Stimulated activated CD4-positive, alpha-beta T cell treated with anti-CD3 and anti-CD28 coated beads, Interleukin-4, amount 100 ng/mL, for 4 hours (primary cell): ENCODE data around the gene DROSHA.

Source experiments
- DNase-seq, 2 experiments: peaks; one replicate each; pipeline ENCODE4 v3.0.0-alpha.2; 2020

The DROSHA gene

GRCh38 chr5:31516802-31517201 is 15.1 kb downstream of the DROSHA start:
- DNase-seq = no peak

GRCh38 chr5:31511305-31511704 is 20.6 kb downstream of the DROSHA start:
- no peak for DNase-seq

GRCh38 chr5:31504529-31504928 is 27.4 kb downstream of the DROSHA start:
- no peak for DNase-seq

- no peak for DNase-seq
Measured at GRCh38 chr5:31502506-31502905, 29.4 kb downstream of the DROSHA start.

GRCh38 chr5:31500256-31500655 is 31.6 kb downstream of the DROSHA start:
- DNase-seq = no peak

DNA sequence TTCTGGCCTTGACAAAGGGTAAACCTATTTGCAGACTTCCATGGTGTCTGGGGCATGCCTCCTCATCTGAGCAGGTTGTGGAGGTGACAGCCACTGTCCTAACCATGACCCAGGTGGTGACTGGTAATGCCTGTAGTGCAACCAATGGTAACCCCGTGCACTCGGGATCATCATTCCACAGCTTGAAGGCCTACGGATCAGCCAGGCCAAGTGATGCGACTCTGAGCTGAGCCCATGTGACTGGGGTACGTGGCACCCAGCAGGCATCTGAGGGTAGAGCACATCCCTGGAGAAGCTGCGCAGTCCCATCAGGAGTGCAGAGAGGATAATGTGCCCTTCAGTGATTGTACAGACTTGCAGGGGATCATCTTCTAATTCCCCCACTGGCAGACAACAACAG is 35.0 kb downstream of the DROSHA start:
- no peak for DNase-seq

DNA sequence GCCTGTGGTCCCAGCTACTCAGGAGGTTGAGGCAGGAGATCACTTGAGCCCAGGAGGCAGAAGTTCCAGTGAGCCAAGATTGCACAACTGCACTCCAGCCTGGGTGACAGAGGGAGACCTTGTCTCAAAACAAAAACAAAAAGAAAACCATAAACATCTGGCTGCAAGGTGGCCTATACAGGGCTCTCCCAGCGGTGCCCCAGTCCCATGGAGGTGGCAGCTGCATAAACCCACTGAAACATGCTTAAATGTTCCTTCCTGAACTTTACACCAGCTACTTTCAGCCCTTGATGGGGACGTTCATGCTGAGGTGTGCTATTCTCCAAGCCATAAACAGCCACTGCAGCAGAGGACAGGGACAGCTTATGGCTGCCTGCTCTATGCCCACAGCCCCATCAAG is 35.6 kb downstream of the DROSHA start:
- no peak for DNase-seq

DNA sequence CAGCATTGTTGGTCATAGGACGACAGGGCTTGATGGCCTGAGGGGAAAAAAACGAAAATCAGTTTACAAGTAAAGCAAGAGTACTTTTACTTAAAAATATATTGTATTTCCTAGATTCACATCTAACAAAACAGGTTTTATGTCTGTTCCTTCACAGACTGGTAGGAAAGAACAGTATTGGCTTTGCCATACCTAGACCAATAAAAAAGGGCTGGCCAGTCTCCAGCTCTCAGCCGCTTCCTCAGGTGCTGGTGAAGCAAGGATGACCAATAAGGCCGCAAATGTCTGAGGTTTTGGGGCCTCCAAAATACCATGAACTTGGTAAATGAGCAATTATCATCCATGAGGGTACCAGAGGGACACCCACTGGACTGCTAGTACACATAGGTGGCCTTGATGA is 36.6 kb downstream of the DROSHA start:
- DNase-seq = no peak

DNA sequence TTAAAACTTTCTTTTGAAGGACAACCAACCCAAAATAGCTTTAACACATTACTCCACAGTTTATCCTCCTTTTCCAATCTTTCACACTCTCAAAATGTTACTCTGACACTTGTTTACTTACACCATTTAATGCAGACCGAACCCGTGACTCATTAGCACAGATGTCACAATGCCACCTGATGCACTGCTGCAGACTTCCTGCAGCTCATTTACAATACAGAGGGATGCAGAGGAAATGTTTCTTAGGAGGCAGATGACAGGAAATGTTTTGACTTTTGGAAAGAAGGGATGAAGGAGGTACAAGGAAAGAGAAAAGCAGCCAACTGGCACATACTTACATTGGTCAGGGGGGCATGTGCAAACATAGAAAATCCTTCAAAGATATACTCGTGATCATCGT is 39.0 kb downstream of the DROSHA start:
- no peak for DNase-seq

DNA sequence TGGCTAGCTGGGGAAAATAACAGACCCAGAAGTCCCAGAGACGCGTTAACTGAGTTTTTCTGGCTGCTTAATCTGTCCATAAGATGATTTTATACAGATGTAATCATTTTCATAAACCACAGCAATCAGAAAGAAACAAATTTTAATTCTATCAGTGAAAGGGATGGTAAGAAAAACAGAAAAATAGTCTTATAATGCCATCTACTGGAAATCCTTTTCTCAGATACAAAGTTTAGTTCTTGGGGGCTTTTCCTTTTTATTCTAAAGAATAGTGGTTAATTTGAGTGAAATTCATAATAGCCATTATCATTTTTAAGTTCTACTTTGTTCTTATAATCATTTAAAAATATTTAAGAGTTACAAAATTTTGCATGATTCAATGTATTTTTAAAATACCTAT is 44.4 kb downstream of the DROSHA start:
- no peak for DNase-seq

- no peak for DNase-seq
Measured at GRCh38 chr5:31486441-31486840, 45.5 kb downstream of the DROSHA start.

DNA sequence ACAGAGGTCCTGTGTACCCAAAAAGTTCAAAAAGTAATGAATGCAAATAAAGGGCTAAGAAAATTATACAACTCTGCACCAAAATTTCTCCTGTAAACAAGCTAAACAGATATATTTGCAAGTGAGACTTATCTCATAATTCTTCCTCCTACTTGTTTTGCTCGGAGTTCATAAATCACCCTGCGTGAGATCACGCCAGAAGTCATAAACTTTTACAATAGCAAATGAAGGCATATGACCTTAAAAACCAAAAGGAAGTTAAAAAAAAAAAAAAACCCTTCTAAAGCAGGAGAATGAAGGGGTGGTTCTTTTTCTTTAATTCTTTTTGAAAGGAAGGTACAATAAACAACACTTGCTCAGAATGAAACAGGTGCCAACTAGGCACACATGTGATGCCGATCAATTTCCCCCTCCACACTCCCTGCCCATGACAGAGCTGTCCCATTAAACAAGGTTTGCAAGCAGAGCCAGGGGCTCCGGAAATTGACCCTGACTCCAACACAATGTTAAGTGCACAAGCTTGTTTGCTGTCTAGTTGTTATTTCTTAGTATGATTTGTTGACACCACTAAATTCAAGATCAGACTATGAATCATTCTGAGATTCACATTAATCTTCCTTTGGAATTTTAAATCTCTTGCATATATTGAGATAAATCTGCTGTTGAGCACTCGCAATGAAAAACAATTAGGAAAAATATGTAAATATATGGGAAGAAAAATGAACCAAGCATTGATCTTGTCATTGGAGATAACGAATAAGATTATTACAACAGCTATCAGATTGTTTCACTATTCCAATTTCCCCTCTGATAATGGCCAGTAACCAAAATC is 46.3 kb downstream of the DROSHA start:
- DNase-seq = no peak

DNA sequence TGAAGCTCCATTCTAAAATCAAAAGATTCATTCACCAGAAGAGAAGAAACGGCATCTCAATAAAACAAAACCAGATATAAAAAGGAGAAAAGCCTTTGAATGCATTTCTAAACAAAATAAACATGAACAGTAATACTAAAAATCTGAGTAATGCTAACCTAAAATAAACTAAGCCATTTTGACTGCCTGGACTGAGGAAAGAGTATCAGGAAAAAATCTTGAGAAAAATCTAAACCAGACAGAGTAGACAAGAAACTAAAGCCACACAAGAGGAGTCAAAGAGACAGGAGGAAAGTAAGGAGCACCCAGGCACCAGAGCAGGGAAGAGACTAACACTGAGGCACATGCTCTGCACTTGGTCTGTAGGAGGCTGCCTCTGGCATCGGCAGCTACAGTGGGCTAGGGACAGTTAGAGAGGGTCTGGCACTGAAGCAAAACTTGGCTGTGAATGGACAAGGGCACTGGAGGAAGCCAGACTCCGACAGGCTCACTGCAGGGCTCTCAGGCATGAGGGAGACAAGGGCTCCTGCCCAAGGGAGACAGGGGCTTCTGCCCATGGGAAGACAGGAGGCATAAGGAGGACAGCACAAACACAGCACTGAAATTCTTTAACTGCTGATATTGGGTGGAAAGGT is 50.2 kb downstream of the DROSHA start:
- DNase-seq = no peak

DNA sequence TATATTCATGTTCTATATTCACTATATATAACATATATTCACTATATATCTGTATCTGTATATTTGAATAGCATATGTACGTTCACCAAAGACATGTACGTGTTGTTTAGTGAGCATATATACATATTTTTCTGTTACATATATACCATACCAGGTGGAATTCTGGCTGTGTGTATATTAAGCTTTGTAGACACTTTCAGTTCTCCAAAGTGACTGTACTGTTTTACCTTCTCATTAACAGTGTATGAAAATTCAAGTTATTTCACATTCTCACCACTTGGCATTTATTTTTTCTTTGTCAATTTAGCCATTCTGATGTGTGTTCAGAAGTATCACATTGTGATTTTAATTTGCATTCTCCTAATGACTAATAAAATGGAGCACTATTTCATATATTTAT is 52.2 kb downstream of the DROSHA start:
- DNase-seq = no peak

DNA sequence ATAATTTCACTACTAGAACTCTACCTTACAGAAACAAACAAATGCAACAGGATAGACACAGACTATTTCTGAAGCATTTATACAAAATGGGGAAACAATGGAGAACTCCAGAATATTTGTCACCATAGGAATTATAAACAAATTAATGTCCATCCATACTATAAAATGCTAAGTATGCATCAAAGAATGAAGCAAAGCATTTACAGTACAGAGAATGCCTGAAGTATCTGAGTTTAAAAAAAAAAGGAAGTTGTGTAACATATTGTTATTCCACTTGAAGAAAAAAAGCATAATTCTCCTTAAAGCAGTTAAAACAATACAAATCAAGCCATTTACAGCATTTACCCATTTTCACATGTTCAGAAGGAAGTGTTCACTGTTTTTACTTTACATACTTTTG is 53.0 kb downstream of the DROSHA start:
- DNase-seq = no peak

DNA sequence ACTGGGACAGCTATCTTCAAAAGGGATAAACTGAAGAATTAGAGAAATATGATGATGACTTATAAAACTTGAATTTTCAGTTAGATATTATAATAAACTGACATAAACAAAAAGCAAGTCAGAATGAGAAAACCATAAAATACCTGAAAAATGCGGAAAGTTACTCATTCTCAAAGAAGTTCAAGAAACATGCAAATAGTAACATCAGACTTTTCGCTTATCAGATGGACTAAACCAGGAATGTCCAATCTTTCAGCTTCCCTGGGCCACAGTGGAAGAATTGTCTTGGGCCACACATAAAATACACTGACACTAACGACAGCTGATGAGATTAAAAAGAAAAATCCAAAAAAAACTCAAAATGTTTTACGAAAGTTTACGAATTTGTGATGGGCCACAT is 53.9 kb downstream of the DROSHA start:
- DNase-seq = no peak

- no peak for DNase-seq
Measured at GRCh38 chr5:31477516-31477915, 54.4 kb downstream of the DROSHA start.

DNA sequence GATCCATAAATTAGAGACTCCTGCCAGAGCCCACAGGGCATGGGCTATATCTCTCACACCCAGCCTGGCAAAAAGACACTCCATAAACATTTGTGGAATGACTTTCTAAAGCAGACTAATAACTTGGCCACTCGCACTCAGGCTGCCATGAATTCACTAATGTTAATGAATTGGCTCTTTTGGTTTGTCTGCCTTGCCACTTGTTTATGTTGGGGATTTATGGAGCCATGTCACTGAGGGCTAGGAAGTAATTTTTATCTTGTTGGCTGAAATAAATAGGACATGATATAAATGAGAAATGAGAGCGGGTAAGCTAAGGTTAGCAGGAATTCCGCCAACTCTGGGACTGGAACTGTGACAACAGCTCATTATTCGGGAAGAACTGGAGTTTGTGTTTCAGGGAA is 55.2 kb downstream of the DROSHA start:
- no peak for DNase-seq

- DNase-seq = no peak
Measured at GRCh38 chr5:31471916-31472315, 60.0 kb downstream of the DROSHA start.

GRCh38 chr5:31471040-31471439 is 60.9 kb downstream of the DROSHA start:
- DNase-seq = no peak

DNA sequence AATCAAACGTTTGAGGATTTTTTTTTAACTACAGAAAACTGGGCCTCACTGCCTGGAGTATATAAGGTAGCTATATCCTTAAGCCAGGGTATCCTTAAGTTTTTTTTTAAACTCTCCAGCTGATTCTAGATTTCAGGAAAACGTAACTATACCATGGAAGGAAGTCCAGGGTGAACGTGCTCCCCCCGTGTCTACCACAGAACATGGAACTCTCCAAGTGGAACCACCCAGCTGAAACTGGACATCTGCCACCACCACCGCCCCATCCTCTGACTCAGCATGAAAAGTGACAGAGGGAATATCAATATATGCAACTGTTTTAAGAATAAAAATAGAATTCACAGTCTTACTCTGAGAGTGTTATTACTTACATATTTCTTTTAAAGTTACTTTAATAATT is 61.3 kb downstream of the DROSHA start:
- no peak for DNase-seq

GRCh38 chr5:31469886-31470285 is 62.0 kb downstream of the DROSHA start:
- DNase-seq = no peak

DNA sequence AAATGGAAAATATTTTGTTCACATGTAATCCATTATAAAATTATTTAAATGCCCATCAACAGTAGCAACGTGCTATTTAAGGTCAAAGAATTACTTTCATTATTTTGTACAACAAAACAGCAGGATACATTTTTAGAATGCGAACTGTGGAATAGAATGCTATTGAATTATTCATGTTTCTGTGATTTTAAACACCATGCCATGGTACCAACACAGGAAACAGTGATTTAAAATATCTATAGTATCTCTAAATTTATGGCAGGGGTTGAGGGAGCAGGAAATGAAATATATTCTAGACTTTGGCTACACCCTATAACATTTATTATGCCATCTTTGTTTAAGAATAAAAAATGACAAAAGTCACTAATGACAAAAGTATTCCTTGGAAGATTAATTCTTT is 62.4 kb downstream of the DROSHA start:
- no peak for DNase-seq

DNA sequence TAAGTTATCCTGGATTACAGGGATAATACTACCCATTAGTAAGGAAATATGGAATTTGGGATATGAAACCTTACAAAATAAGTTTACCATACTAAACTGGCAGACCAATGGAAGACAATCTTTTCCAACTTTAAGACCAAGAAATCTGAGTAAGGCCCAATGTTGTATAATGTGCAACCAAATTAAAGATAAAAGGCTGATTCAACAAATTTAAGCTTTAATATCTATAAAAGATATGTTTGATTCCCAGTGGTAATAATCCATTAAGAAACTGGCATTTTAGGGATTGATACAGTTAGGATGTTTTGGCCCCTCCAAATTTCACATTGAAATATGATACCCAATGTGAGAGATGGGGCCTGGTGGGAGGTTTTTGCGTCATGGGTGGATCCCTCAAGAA is 66.6 kb downstream of the DROSHA start:
- DNase-seq = no peak

GRCh38 chr5:31464081-31464480 is 67.8 kb downstream of the DROSHA start:
- no peak for DNase-seq
